ENCODE results near the gene DCST2. TPM values are rescaled to one million over a fixed set of nuclear protein-coding genes. Genes with fewer than 3 reads are reported as not detected.

Gene DCST2
- total RNA-seq, 1 donor from 2014 or later: not detected

- H3K4me3 ChIP-seq (ENCODE audit: low read depth, low read length): no peak overlapping the region
- no peak for DNase-seq (ENCODE audit: low read depth)
- H3K36me3 ChIP-seq (ENCODE audit: control insufficient read depth, insufficient read depth, low read length): no peaks in the 10 kb centered on the region
- peak; percentile 100 for TF ChIP-seq CTCF (IDR thresholded peaks at IDR 0.05; ENCODE audit: insufficient read depth, low read length, poor library complexity, severe bottlenecking)
- no peaks in the 10 kb centered on the region for H3K27me3 ChIP-seq (ENCODE audit: control insufficient read depth, insufficient read depth, low read length)
Observed at GRCh38 chr1:155017041-155017945, 16.3 kb downstream of the DCST2 start.

GRCh38 chr1:155016231-155016831 lies 17.2 kb downstream of the DCST2 start:
- no peak for TF ChIP-seq CTCF (IDR thresholded peaks at IDR 0.05; ENCODE audit: insufficient read depth, low read length, poor library complexity, severe bottlenecking)
- Histone ChIP-seq H3K36me3 (ENCODE audit: control insufficient read depth, insufficient read depth, low read length) (no peaks in the 10 kb centered on the region), H3K27me3 (ENCODE audit: control insufficient read depth, insufficient read depth, low read length) (no peaks in the 10 kb centered on the region), H3K4me3 (ENCODE audit: low read depth, low read length) (no peak overlapping the region)
- no peak for DNase-seq (ENCODE audit: low read depth)

- no peak overlapping the region for H3K4me3 ChIP-seq (ENCODE audit: low read depth, low read length)
- no peaks in the 10 kb centered on the region for H3K27me3 ChIP-seq (ENCODE audit: control insufficient read depth, insufficient read depth, low read length)
- no peaks in the 10 kb centered on the region for H3K36me3 ChIP-seq (ENCODE audit: control insufficient read depth, insufficient read depth, low read length)
- TF ChIP-seq CTCF (IDR thresholded peaks at IDR 0.05; ENCODE audit: insufficient read depth, low read length, poor library complexity, severe bottlenecking): no peak
- DNase-seq (ENCODE audit: low read depth): no peak
Observed at GRCh38 chr1:155015527-155016230, 17.9 kb downstream of the DCST2 start.

- TF ChIP-seq CTCF (IDR thresholded peaks at IDR 0.05; ENCODE audit: insufficient read depth, low read length, poor library complexity, severe bottlenecking): no peak
- Histone ChIP-seq H3K27me3 (ENCODE audit: control insufficient read depth, insufficient read depth, low read length) (no peaks in the 10 kb centered on the region), H3K36me3 (ENCODE audit: control insufficient read depth, insufficient read depth, low read length) (no peaks in the 10 kb centered on the region), H3K4me3 (ENCODE audit: low read depth, low read length) (no peak overlapping the region)
- DNase-seq (ENCODE audit: low read depth): no peak
Observed at GRCh38 chr1:155014709-155015508, 18.7 kb downstream of the DCST2 start.

GRCh38 chr1:155013632-155014031 lies 19.9 kb downstream of the DCST2 start:
- H3K27me3 ChIP-seq (ENCODE audit: control insufficient read depth, insufficient read depth, low read length): no peaks in the 10 kb centered on the region
- no peak for DNase-seq (ENCODE audit: low read depth)
- no peak overlapping the region for H3K4me3 ChIP-seq (ENCODE audit: low read depth, low read length)
- no peaks in the 10 kb centered on the region for H3K36me3 ChIP-seq (ENCODE audit: control insufficient read depth, insufficient read depth, low read length)
- no peak for TF ChIP-seq CTCF (IDR thresholded peaks at IDR 0.05; ENCODE audit: insufficient read depth, low read length, poor library complexity, severe bottlenecking)

All from kidney epithelial cell (primary cell).